ENCODE data around the gene CRYGC. TPM values are rescaled to one million over a fixed set of nuclear protein-coding genes. Genes with fewer than 3 reads are reported as not detected.

Gene CRYGC
- total and polyA plus RNA-seq, 4 experiments from 2014 or later: not detected

DNA sequence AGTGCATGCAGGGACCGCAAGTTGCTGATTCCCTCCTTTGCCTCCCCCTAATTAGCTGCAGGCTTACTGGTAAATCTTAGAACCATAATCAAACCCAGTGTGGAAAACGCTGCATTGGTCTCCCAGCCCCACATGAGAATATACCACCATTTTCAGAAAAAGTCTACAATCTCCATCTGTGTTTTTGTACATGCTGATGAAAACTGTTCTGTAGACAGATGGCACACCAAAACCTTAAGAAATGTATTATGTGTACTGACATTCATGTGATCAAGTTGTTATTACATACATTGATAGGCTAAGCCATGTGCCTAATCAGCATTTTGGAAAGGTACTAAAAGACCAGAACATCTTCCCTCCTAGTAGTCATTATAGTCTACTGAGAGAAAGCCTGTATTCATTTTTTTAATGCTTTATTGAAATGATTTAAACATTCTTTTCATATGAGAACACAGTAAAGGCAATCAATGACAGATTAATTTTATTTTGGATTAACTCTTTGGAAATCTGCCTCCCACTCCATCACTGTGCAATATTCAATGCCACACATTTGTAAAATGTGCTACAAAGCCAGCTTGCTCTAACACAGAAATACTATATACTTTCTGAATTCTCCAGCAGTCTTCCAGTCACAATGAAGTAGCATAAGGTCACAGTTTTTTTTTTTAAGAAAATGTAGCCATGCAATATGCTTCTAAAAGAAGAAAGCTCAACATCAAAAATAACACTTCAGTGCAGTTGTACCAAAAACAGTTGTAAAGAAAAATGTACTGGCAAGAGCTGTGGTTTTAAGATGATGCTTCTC lies 35.5 kb upstream of the CRYGC start:
- H3K9me3 ChIP-seq (ENCODE audit: control insufficient read depth in 1 of 2, low read length in 2 of 2): no peaks in the 10 kb centered on the region
- POLR2A ChIA-PET (ENCODE audit: partially characterized antibody): no interaction called here
- no peaks in the 10 kb centered on the region for H3K36me3 ChIP-seq (ENCODE audit: insufficient read depth, low read length)

GRCh38 chr2:208163489-208163888 lies 33.9 kb upstream of the CRYGC start, which contains the start of gene CRYGA:
Gene CRYGA (minus strand): TSS chr2:208163589. CDS start chr2:208163556, 33 bp downstream.
- CTCF ChIA-PET (ENCODE audit: partially characterized antibody): no interaction called here
- Histone ChIP-seq H3K4me3 (ENCODE audit: low read length in 2 of 2) (no peak within 1 kb of the TSS), H3K27ac (ENCODE audit: low read depth, low read length) (no peak within 1 kb of the TSS), H3K4me1 (ENCODE audit: insufficient read depth, low read length) (no peaks in the 10 kb centered on the region), H3K36me3 (ENCODE audit: insufficient read depth, low read length) (no peaks in the 10 kb centered on the region), H3K27me3 (ENCODE audit: insufficient read depth, low read length) (no peaks in the 10 kb centered on the region), H3K9me3 (ENCODE audit: control insufficient read depth in 1 of 2, low read length in 2 of 2) (no peaks in the 10 kb centered on the region)
- no peaks in the 10 kb centered on the region for H3K4me1 Mint-ChIP-seq
- no peak within 1 kb of the TSS for H3K4me3 Mint-ChIP-seq
- H3K36me3 Mint-ChIP-seq: no peaks in the 10 kb centered on the region
- H3K9me3 Mint-ChIP-seq: no peaks in the 10 kb centered on the region
- H3K27me3 Mint-ChIP-seq: peaks cover 12 to 14% of the 10 kb centered on the region in 2 donors
- no peak for DNase-seq
- intact Hi-C loops (cut with micrococcal nuclease): no loop called here
- H3K27ac Mint-ChIP-seq: no peak within 1 kb of the TSS
- POLR2A ChIA-PET (ENCODE audit: partially characterized antibody): no interaction called here

More for the DNA sequence above, 35.5 kb upstream of the CRYGC start:
- no peak overlapping the region for H3K4me3 Mint-ChIP-seq
- Histone ChIP-seq H3K27ac (ENCODE audit: low read depth, low read length) (no peak overlapping the region), H3K4me3 (ENCODE audit: low read length in 2 of 2) (no peak overlapping the region), H3K27me3 (ENCODE audit: insufficient read depth, low read length) (no peaks in the 10 kb centered on the region), H3K4me1 (ENCODE audit: insufficient read depth, low read length) (no peaks in the 10 kb centered on the region)
- no peaks in the 10 kb centered on the region for H3K4me1 Mint-ChIP-seq
- no peaks in the 10 kb centered on the region for H3K36me3 Mint-ChIP-seq
- DNase-seq: no peak
- CTCF ChIA-PET (ENCODE audit: partially characterized antibody): interaction anchor here (4.2 kb wide), 1 partner anchor 10 kb away, joined by 24 read pairs; no protein-coding TSS in a partner anchor
- intact Hi-C loops (cut with micrococcal nuclease): no loop called here
- H3K27ac Mint-ChIP-seq: no peak overlapping the region
- no peaks in the 10 kb centered on the region for H3K9me3 Mint-ChIP-seq
- H3K27me3 Mint-ChIP-seq: peaks cover 14 to 18% of the 10 kb centered on the region in 2 donors

DNA sequence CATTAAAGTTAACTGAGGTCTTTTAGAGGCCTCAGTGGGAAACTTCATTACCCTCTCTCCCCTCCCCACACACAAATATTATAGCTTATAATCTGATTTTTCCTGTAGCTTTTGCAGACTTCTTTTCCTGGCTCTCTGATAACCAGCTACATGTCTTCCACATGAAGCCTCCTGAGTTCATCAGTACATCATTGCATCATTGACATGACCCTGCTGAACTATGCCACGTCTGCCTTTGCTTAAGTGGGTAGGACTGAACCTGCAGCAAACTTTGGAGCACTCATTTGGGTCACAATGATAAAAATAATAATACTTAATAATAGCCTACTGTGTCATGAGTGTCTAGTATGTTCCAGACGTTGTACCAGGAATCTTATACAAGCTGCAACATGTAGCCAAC lies 26.8 kb upstream of the CRYGC start:
- H3K4me3 ChIP-seq (ENCODE audit: low read length in 2 of 2): no peak overlapping the region
- Mint-ChIP-seq H3K9me3 (peaks cover 0 to 9% (median 5%) of the 10 kb centered on the region in 8 donors), H3K27me3 (peaks cover 2 to 4% of the 10 kb centered on the region in 2 donors), H3K27ac (no peak overlapping the region), H3K4me3 (no peak overlapping the region), H3K4me1 (no peaks in the 10 kb centered on the region), H3K36me3 (no peaks in the 10 kb centered on the region)
- H3K27ac ChIP-seq (ENCODE audit: low read depth, low read length): no peak overlapping the region
- CTCF ChIA-PET (ENCODE audit: partially characterized antibody): interaction anchor here (1.0 to 1.5 kb wide), 2 partner anchors 14 to 19 kb away, joined by 3 read pairs; no protein-coding TSS in a partner anchor
- no peaks in the 10 kb centered on the region for H3K9me3 ChIP-seq (ENCODE audit: control insufficient read depth in 1 of 2, low read length in 2 of 2)
- no peaks in the 10 kb centered on the region for H3K36me3 ChIP-seq (ENCODE audit: insufficient read depth, low read length)
- H3K27me3 ChIP-seq (ENCODE audit: insufficient read depth, low read length): no peaks in the 10 kb centered on the region
- intact Hi-C loops (cut with micrococcal nuclease): no loop called here
- POLR2A ChIA-PET (ENCODE audit: partially characterized antibody): no interaction called here
- DNase-seq: no peak
- no peaks in the 10 kb centered on the region for H3K4me1 ChIP-seq (ENCODE audit: insufficient read depth, low read length)

DNA sequence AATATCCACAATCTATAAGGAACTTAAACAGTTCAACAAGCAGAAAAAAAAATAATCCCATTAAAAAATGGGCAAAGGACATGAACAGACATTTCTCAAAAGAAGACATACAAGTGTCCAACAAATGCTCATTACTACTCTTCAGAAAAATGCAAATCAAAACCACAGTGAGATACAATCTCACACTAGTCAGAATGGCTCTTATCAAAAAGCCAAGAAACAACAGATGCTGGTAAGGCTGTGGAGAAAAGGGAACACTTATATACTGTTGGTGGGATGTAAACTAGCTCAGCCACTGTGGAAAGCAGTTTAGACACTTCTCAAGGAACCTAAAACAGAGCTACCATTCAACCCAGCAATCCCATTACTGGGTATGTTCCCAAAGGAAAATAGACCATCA lies 23.5 kb upstream of the CRYGC start:
- no peak overlapping the region for H3K27ac ChIP-seq (ENCODE audit: low read depth, low read length)
- H3K9me3 ChIP-seq (ENCODE audit: control insufficient read depth in 1 of 2, low read length in 2 of 2): no peaks in the 10 kb centered on the region
- no peaks in the 10 kb centered on the region for H3K4me1 Mint-ChIP-seq
- H3K9me3 Mint-ChIP-seq: peaks cover 0 to 17% (median 13%) of the 10 kb centered on the region in 8 donors
- ChIA-PET POLR2A (ENCODE audit: partially characterized antibody) (no interaction called here), CTCF (ENCODE audit: partially characterized antibody) (no interaction called here)
- no peak overlapping the region for H3K4me3 Mint-ChIP-seq
- no peaks in the 10 kb centered on the region for H3K27me3 ChIP-seq (ENCODE audit: insufficient read depth, low read length)
- DNase-seq: no peak
- no peak overlapping the region for H3K4me3 ChIP-seq (ENCODE audit: low read length in 2 of 2)
- intact Hi-C loops (cut with micrococcal nuclease): no loop called here
- H3K4me1 ChIP-seq (ENCODE audit: insufficient read depth, low read length): no peaks in the 10 kb centered on the region
- H3K36me3 Mint-ChIP-seq: no peaks in the 10 kb centered on the region
- peaks cover 6% of the 10 kb centered on the region in 2 donors for H3K27me3 Mint-ChIP-seq
- no peaks in the 10 kb centered on the region for H3K36me3 ChIP-seq (ENCODE audit: insufficient read depth, low read length)
- no peak overlapping the region for H3K27ac Mint-ChIP-seq

DNA sequence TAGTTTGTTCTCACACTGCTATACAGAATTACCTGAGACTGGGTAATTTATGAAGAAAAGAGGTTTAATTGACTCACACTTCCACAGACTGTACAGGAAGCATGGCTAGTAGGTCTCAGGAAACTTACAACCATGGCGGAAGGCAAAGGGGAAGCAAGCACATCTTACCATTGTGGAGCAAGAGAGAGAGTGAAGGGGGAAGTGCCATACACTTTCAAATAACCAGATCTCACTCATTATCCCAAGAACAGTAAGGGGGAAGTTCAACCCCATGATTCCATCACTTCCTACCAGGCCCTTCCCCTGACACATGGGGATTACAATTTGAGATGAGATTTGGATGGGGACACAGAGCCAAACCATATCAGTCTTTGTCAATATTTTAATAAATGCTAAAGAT lies 21.3 kb upstream of the CRYGC start:
- intact Hi-C loops (cut with micrococcal nuclease): no loop called here
- DNase-seq: no peak
- H3K4me3 Mint-ChIP-seq: no peak overlapping the region
- no peaks in the 10 kb centered on the region for H3K36me3 Mint-ChIP-seq
- Histone ChIP-seq H3K27me3 (ENCODE audit: insufficient read depth, low read length) (no peaks in the 10 kb centered on the region), H3K4me3 (ENCODE audit: low read length in 2 of 2) (no peak overlapping the region), H3K4me1 (ENCODE audit: insufficient read depth, low read length) (no peaks in the 10 kb centered on the region), H3K27ac (ENCODE audit: low read depth, low read length) (no peak overlapping the region), H3K36me3 (ENCODE audit: insufficient read depth, low read length) (no peaks in the 10 kb centered on the region), H3K9me3 (ENCODE audit: control insufficient read depth in 1 of 2, low read length in 2 of 2) (no peaks in the 10 kb centered on the region)
- ChIA-PET CTCF (ENCODE audit: partially characterized antibody) (no interaction called here), POLR2A (ENCODE audit: partially characterized antibody) (no interaction called here)
- no peaks in the 10 kb centered on the region for H3K4me1 Mint-ChIP-seq
- H3K27me3 Mint-ChIP-seq: peaks cover 5 to 13% of the 10 kb centered on the region in 2 donors
- no peak overlapping the region for H3K27ac Mint-ChIP-seq
- peaks cover 0 to 17% (median 13%) of the 10 kb centered on the region in 8 donors for H3K9me3 Mint-ChIP-seq

- no peak overlapping the region for H3K4me3 Mint-ChIP-seq
- no peak overlapping the region for H3K27ac ChIP-seq (ENCODE audit: low read depth, low read length)
- no peak for DNase-seq
- H3K36me3 Mint-ChIP-seq: no peaks in the 10 kb centered on the region
- peaks cover 0 to 17% (median 13%) of the 10 kb centered on the region in 8 donors for H3K9me3 Mint-ChIP-seq
- intact Hi-C loops (cut with micrococcal nuclease): no loop called here
- no peaks in the 10 kb centered on the region for H3K36me3 ChIP-seq (ENCODE audit: insufficient read depth, low read length)
- H3K4me1 ChIP-seq (ENCODE audit: insufficient read depth, low read length): no peaks in the 10 kb centered on the region
- no peaks in the 10 kb centered on the region for H3K9me3 ChIP-seq (ENCODE audit: control insufficient read depth in 1 of 2, low read length in 2 of 2)
- H3K4me3 ChIP-seq (ENCODE audit: low read length in 2 of 2): no peak overlapping the region
- ChIA-PET POLR2A (ENCODE audit: partially characterized antibody) (no interaction called here), CTCF (ENCODE audit: partially characterized antibody) (interaction anchor here (1.0 kb wide), 1 partner anchor 25 kb away, joined by 4 read pairs; no protein-coding TSS in a partner anchor)
- no peak overlapping the region for H3K27ac Mint-ChIP-seq
- peaks cover 5 to 13% of the 10 kb centered on the region in 2 donors for H3K27me3 Mint-ChIP-seq
- H3K4me1 Mint-ChIP-seq: no peaks in the 10 kb centered on the region
- no peaks in the 10 kb centered on the region for H3K27me3 ChIP-seq (ENCODE audit: insufficient read depth, low read length)
These were observed 20.5 kb upstream of the CRYGC start for GRCh38 chr2:208150094-208150493.

- Mint-ChIP-seq H3K9me3 (peaks cover 0 to 17% (median 13%) of the 10 kb centered on the region in 8 donors), H3K36me3 (no peaks in the 10 kb centered on the region), H3K27me3 (peaks cover 7 to 13% of the 10 kb centered on the region in 2 donors), H3K4me1 (no peaks in the 10 kb centered on the region), H3K27ac (no peak overlapping the region), H3K4me3 (no peak overlapping the region)
- H3K27me3 ChIP-seq (ENCODE audit: insufficient read depth, low read length): no peaks in the 10 kb centered on the region
- H3K4me3 ChIP-seq (ENCODE audit: low read length in 2 of 2): no peak overlapping the region
- CTCF ChIA-PET (ENCODE audit: partially characterized antibody): interaction anchor here (1.0 kb wide), 1 partner anchor 27 kb away, joined by 4 read pairs; no protein-coding TSS in a partner anchor
- H3K9me3 ChIP-seq (ENCODE audit: control insufficient read depth in 1 of 2, low read length in 2 of 2): no peaks in the 10 kb centered on the region
- intact Hi-C loops (cut with micrococcal nuclease): no loop called here
- no peak overlapping the region for H3K27ac ChIP-seq (ENCODE audit: low read depth, low read length)
- POLR2A ChIA-PET (ENCODE audit: partially characterized antibody): no interaction called here
- H3K4me1 ChIP-seq (ENCODE audit: insufficient read depth, low read length): no peaks in the 10 kb centered on the region
- DNase-seq: no peak
- no peaks in the 10 kb centered on the region for H3K36me3 ChIP-seq (ENCODE audit: insufficient read depth, low read length)
These were observed 19.2 kb upstream of the CRYGC start for GRCh38 chr2:208148803-208149202.
